Astrocyte (in vitro differentiated cells and primary cell): ENCODE measurements around the gene SELENOF. TPM values are rescaled to one million over a fixed set of nuclear protein-coding genes. Genes with fewer than 3 reads are reported as not detected.

Experiments
- DNase-seq: peaks from one replicate; pipeline ENCODE4 v3.0.0-alpha.2; 2010; ENCODE audit warnings: low read depth
- FAIRE-seq: peaks from 2 replicates; lab custom pipeline; 2011; peaks lifted over from hg19 to GRCh38; lab: Jason Lieb, UNC
- H2AFZ ChIP-seq: 2 replicates; pipeline ENCODE4 v1.6.0; 2012; ENCODE audit warnings: low read depth, low read length, inconsistent platforms
- H3K27ac ChIP-seq: 2 replicates; pipeline ENCODE4 v1.5.1; 2011; ENCODE audit warnings: low read depth, low read length, inconsistent platforms
- H3K27me3 ChIP-seq: 2 replicates; pipeline ENCODE4 v1.6.0; 2011; ENCODE audit warnings: low read length, inconsistent platforms; ENCODE audit not compliant: insufficient read depth
- H3K36me3 ChIP-seq: 2 replicates; pipeline ENCODE4 v1.5.1; 2011; ENCODE audit warnings: low read length, inconsistent platforms; ENCODE audit not compliant: insufficient read depth
- H3K4me1 ChIP-seq: 2 replicates; pipeline ENCODE4 v1.5.1; 2011; ENCODE audit warnings: low read length, inconsistent platforms; ENCODE audit not compliant: insufficient read depth
- H3K4me2 ChIP-seq: 2 replicates; pipeline ENCODE4 v1.6.0; 2012; ENCODE audit warnings: low read length, inconsistent platforms
- H3K4me3 ChIP-seq: 2 replicates; pipeline ENCODE4 v1.5.1; 2011; ENCODE audit warnings: low read depth, mild to moderate bottlenecking, low read length, inconsistent platforms; ENCODE audit not compliant: insufficient read depth
- H3K79me2 ChIP-seq: 2 replicates; pipeline ENCODE4 v1.6.0; 2012; ENCODE audit warnings: mild to moderate bottlenecking, low read length, inconsistent platforms; ENCODE audit not compliant: insufficient read depth
- H3K9ac ChIP-seq: 2 replicates; pipeline ENCODE4 v1.6.0; 2012; ENCODE audit warnings: mild to moderate bottlenecking, low read length, inconsistent platforms
- H3K9me3 ChIP-seq: 2 replicates; pipeline ENCODE4 v1.5.1; 2012; ENCODE audit warnings: low read depth, mild to moderate bottlenecking, low read length, inconsistent platforms; ENCODE audit not compliant: insufficient read depth
- H4K20me1 ChIP-seq: 2 replicates; pipeline ENCODE4 v1.6.0; 2012; ENCODE audit warnings: low read length, inconsistent platforms; ENCODE audit not compliant: insufficient read depth
- H3K27ac Mint-ChIP-seq: one replicate; pipeline ENCODE4 v1.8.0; 2021; ENCODE audit warnings: mild to moderate bottlenecking, mixed read lengths; ENCODE audit not compliant: unreplicated experiment
- H3K27me3 Mint-ChIP-seq: one replicate; pipeline ENCODE4 v1.8.0; 2021; ENCODE audit warnings: low read depth, mixed read lengths; ENCODE audit not compliant: unreplicated experiment
- H3K36me3 Mint-ChIP-seq: one replicate; pipeline ENCODE4 v1.8.0; 2021; ENCODE audit warnings: low read depth, mixed read lengths; ENCODE audit not compliant: unreplicated experiment
- H3K4me1 Mint-ChIP-seq: one replicate; pipeline ENCODE4 v1.8.0; 2021; ENCODE audit warnings: low read depth, mixed read lengths; ENCODE audit not compliant: unreplicated experiment
- H3K4me3 Mint-ChIP-seq: one replicate; pipeline ENCODE4 v1.8.0; 2021; ENCODE audit warnings: mild to moderate bottlenecking, moderate library complexity, mixed read lengths; ENCODE audit not compliant: unreplicated experiment
- H3K9me3 Mint-ChIP-seq: one replicate; pipeline ENCODE4 v1.8.0; 2021; ENCODE audit warnings: mild to moderate bottlenecking, mixed read lengths; ENCODE audit not compliant: unreplicated experiment
- EZH2 ChIP-seq: IDR thresholded peaks from 2 replicates; pipeline ENCODE4 v1.6.1; 2012; ENCODE audit warnings: mild to moderate bottlenecking, low read length, inconsistent platforms; ENCODE audit not compliant: insufficient read depth
- total RNA-seq: library from RNA; stranded (reverse); gene quantifications from 2 replicates; pipeline ENCODE4 v1.2.1, GENCODE V29; 2021
- TF ChIP-seq, protein P1 (sequence below): IDR thresholded peaks from 2 replicates; pipeline ENCODE4 v1.5.1; 2011; ENCODE audit warnings: low read depth, mild to moderate bottlenecking, inconsistent platforms, low read length, moderate library complexity; ENCODE audit not compliant: insufficient read depth

The SELENOF gene
- total RNA-seq, 1 donor from 2014 or later = 193 TPM

DNA sequence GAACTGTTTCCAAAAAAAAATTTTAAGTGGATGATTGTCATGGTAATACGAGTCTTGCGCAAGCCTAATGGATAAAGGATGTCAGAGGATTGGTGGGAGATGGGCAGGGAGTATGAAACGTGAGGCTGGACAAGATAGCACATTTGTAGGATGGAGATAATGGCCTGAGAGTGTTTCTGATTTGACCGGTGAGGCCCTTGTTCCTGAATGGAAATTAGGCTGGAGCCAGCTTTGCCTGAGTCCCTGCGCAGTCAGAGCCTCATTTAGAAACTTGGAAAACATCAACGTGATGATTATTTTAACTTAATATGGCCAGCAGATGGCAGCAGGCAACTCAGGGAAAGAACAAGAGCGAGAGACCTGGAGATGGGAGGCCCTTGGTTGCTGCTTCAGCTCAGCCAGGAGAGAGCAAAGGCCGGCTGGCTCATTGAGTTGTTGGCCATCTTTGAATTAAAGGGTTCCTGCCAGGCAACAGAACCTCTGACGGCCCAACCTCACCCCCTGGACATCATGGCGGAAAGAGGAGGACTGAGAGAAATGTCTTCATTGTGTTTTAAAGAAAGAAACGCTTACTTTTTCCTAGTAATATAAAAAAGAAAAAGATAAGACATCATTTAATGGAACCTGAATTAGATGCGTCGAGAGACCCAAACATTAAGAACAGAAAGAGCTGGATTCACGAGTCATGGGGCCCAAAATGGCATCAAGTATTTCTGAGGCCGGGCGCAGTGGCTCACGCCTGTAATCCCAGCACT is 80.3 kb downstream of the SELENOF start:
- no peaks in the 10 kb centered on the region for H3K9me3 ChIP-seq
- no peaks in the 10 kb centered on the region for H3K4me1 ChIP-seq
- peak; percentile 69 for DNase-seq
- Mint-ChIP-seq H3K4me1 (peaks cover 5% of the 10 kb centered on the region), H3K4me3 (no peak overlapping the region), H3K36me3 (peaks cover 2% of the 10 kb centered on the region), H3K27me3 (no peaks in the 10 kb centered on the region), H3K9me3 (no peaks in the 10 kb centered on the region), H3K27ac (no peak overlapping the region)
- H3K27me3 ChIP-seq = no peaks in the 10 kb centered on the region
- no peak overlapping the region for H3K27ac ChIP-seq
- TF ChIP-seq, protein P1, sequence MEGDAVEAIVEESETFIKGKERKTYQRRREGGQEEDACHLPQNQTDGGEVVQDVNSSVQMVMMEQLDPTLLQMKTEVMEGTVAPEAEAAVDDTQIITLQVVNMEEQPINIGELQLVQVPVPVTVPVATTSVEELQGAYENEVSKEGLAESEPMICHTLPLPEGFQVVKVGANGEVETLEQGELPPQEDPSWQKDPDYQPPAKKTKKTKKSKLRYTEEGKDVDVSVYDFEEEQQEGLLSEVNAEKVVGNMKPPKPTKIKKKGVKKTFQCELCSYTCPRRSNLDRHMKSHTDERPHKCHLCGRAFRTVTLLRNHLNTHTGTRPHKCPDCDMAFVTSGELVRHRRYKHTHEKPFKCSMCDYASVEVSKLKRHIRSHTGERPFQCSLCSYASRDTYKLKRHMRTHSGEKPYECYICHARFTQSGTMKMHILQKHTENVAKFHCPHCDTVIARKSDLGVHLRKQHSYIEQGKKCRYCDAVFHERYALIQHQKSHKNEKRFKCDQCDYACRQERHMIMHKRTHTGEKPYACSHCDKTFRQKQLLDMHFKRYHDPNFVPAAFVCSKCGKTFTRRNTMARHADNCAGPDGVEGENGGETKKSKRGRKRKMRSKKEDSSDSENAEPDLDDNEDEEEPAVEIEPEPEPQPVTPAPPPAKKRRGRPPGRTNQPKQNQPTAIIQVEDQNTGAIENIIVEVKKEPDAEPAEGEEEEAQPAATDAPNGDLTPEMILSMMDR = peak; percentile 62
- no peak for TF ChIP-seq EZH2
- no peak overlapping the region for H3K4me3 ChIP-seq
- H4K20me1 ChIP-seq = no peaks in the 10 kb centered on the region
- H3K4me2 ChIP-seq = no peak overlapping the region
- FAIRE-seq = peak; percentile 66
- no peaks in the 10 kb centered on the region for H3K79me2 ChIP-seq
- no peak overlapping the region for H3K9ac ChIP-seq
- H3K36me3 ChIP-seq = no peaks in the 10 kb centered on the region
- peak overlapping the region; percentile 13 for H2AFZ ChIP-seq

DNA sequence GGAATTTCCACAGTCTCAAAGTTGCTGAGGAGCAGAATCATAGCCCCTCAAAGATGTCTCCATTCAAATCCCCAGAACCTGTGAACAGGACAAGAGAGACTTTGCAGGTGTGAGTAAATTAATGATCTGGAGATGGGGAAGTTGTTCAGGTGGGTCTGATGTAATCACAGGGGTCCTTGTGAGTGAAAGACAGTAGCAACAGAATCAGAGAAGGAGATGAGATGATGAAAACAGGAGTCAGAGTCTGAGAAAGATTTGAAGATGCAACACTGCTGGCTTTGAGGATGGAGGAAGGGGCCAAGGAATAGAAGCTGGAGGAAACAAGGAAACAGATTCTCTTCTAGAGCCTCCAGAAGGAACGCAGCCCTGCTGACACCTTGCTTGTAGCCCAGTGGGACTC is 81.5 kb downstream of the SELENOF start:
- no peaks in the 10 kb centered on the region for H3K9me3 ChIP-seq
- H3K4me1 ChIP-seq = no peaks in the 10 kb centered on the region
- no peak overlapping the region for H2AFZ ChIP-seq
- H3K36me3 Mint-ChIP-seq = peaks cover 2% of the 10 kb centered on the region
- H3K4me1 Mint-ChIP-seq = peaks cover 5% of the 10 kb centered on the region
- no peaks in the 10 kb centered on the region for H3K27me3 Mint-ChIP-seq
- DNase-seq (no peak), FAIRE-seq (no peak)
- H3K4me3 ChIP-seq = no peak overlapping the region
- no peak overlapping the region for H3K27ac ChIP-seq
- no peak overlapping the region for H3K4me2 ChIP-seq
- no peaks in the 10 kb centered on the region for H4K20me1 ChIP-seq
- H3K79me2 ChIP-seq = no peaks in the 10 kb centered on the region
- no peak overlapping the region for H3K4me3 Mint-ChIP-seq
- no peaks in the 10 kb centered on the region for H3K36me3 ChIP-seq
- no peak overlapping the region for H3K9ac ChIP-seq
- TF ChIP-seq EZH2 = no peak
- TF ChIP-seq, protein P1 = no peak
- no peak overlapping the region for H3K27ac Mint-ChIP-seq
- no peaks in the 10 kb centered on the region for H3K27me3 ChIP-seq
- H3K9me3 Mint-ChIP-seq = no peaks in the 10 kb centered on the region

DNA sequence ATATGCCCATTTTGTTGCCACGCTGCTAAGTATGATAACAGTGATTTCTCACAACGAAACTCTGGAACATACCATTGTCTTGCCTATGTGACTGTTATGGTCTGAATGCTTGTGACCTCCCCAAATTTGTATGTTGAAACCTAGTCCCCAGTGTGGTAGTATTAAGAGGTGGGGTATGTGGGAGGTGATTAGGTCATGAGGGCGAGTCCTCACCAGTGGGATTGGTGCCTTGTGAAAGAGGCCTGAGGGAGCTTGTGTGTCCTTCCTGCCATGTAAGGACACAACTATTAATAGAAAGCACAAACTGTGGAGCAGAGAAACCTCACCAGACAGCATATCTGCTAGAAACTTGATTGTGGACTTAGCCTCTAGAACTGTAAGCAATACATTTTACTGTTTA is 84.6 kb downstream of the SELENOF start:
- Histone ChIP-seq H3K4me2 (no peak overlapping the region), H3K27me3 (peaks cover 2% of the 10 kb centered on the region), H3K4me3 (no peak overlapping the region), H3K9ac (no peak overlapping the region), H3K4me1 (no peaks in the 10 kb centered on the region), H3K9me3 (no peaks in the 10 kb centered on the region), H3K36me3 (no peaks in the 10 kb centered on the region), H2AFZ (no peak overlapping the region), H4K20me1 (no peaks in the 10 kb centered on the region), H3K79me2 (no peaks in the 10 kb centered on the region), H3K27ac (no peak overlapping the region)
- Mint-ChIP-seq H3K27ac (no peak overlapping the region), H3K9me3 (no peaks in the 10 kb centered on the region), H3K36me3 (no peaks in the 10 kb centered on the region), H3K27me3 (peaks cover 4% of the 10 kb centered on the region), H3K4me3 (no peak overlapping the region), H3K4me1 (peaks cover 13% of the 10 kb centered on the region)
- FAIRE-seq (no peak), DNase-seq (no peak)
- TF ChIP-seq, protein P1 = no peak
- no peak for TF ChIP-seq EZH2
